ENCODE data around the gene COL8A2.

DNA sequence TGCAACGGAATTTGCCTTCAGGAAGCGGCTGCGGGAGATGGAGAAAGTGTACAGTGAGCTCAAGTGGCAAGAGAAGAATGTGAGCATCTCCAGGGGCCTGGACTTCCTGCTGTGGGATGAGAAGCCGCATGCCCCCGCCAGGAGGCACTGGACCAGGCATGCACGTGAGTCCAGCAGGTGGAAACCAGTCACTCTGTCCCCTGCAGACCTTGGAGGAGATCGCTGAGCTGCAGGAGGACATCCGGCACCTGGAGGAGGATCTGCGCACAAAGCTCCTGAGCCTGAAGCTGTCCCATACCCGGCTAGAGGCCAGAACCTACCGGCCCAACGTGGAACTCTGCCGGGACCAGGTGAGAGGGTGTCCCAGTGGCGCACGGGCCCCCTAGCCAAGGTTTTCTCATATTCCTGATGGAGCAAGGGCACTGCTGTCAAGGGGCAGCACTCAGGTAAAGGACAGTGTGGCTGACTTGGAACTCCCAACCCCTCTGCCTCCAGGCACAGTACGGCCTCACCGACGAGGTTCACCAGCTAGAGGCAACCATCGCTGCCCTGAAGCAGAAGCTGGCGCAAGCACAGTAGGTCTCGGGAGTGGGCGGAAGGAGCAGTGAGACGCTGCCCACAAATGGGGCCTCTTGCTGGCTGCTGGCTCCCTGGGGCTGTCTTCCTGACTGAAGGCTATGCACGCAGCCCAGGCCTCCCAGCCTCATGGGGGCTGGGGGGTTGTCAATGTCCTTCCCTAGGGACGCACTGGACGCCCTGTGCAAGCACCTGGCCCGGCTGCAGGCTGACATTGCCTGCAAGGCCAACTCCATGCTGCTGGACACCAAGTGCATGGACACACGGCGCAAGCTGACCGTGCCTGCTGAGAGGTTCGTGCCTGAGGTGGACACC is 37.5 kb downstream of the COL8A2 start:
- TF ChIP-seq, protein P1, sequence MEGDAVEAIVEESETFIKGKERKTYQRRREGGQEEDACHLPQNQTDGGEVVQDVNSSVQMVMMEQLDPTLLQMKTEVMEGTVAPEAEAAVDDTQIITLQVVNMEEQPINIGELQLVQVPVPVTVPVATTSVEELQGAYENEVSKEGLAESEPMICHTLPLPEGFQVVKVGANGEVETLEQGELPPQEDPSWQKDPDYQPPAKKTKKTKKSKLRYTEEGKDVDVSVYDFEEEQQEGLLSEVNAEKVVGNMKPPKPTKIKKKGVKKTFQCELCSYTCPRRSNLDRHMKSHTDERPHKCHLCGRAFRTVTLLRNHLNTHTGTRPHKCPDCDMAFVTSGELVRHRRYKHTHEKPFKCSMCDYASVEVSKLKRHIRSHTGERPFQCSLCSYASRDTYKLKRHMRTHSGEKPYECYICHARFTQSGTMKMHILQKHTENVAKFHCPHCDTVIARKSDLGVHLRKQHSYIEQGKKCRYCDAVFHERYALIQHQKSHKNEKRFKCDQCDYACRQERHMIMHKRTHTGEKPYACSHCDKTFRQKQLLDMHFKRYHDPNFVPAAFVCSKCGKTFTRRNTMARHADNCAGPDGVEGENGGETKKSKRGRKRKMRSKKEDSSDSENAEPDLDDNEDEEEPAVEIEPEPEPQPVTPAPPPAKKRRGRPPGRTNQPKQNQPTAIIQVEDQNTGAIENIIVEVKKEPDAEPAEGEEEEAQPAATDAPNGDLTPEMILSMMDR (IDR thresholded peaks at IDR 0.05; ENCODE audit: low read depth, low read length), result peak; percentile 81
- TF ChIP-seq POLR2A (IDR thresholded peaks at IDR 0.05; ENCODE audit: extremely low read depth, insufficient read length), result peak; percentile 67
